GM18502 (cell line): Measurements from ENCODE around the gene MCAT.

Experiments
- ATAC-seq: cut with Tn5 transposase; IDR thresholded peaks from one replicate; pipeline ENCODE4 v1.9.1; 2021; ENCODE audit warnings: mild to moderate bottlenecking; ENCODE audit not compliant: unreplicated experiment, poor library complexity

Gene MCAT

GRCh38 chr22:43098356-43098755, 44.8 kb downstream of the MCAT start:
- no peak for ATAC-seq

- ATAC-seq: no peak
These were observed 46.8 kb downstream of the MCAT start for GRCh38 chr22:43096420-43096819.

- ATAC-seq: no peak
These were observed 48.6 kb downstream of the MCAT start for GRCh38 chr22:43094551-43094950.

GRCh38 chr22:43094085-43094484, 49.1 kb downstream of the MCAT start:
- ATAC-seq: no peak

GRCh38 chr22:43092085-43092484, 51.1 kb downstream of the MCAT start:
- no peak for ATAC-seq

GRCh38 chr22:43090130-43090789, 52.9 kb downstream of the MCAT start:
- ATAC-seq: no peak

- ATAC-seq: peak; percentile 87
These were observed 54.0 kb downstream of the MCAT start, which contains the start of gene TTLL1 for GRCh38 chr22:43088984-43089717. Gene TTLL1, minus strand, starts transcription at chr22:43089391. Its CDS starts 13,805 bp downstream, at chr22:43075586.

- no peak for ATAC-seq
These were observed 54.6 kb downstream of the MCAT start for GRCh38 chr22:43088627-43088983.

GRCh38 chr22:43085658-43086606, 57.3 kb downstream of the MCAT start:
- no peak for ATAC-seq
